KOPT-K1 (cell line): ENCODE results near the gene SIPA1L3.

Experiments
- H3K27ac ChIP-seq: fragments of 200-600 bp; sonication (generic); 2 replicates; pipeline ENCODE4 v1.5.1; 2016; ENCODE audit warnings: antibody characterized with exemption, mild to moderate bottlenecking, low read depth, low read length; ENCODE audit not compliant: poor library complexity, severe bottlenecking
- H3K36me3 ChIP-seq: fragments of 200-600 bp; sonication (generic); 2 replicates; pipeline ENCODE4 v1.5.1; 2017; ENCODE audit warnings: antibody characterized with exemption, mild to moderate bottlenecking, low read length, moderate library complexity; ENCODE audit not compliant: insufficient read depth
- H3K9me3 ChIP-seq: fragments of 200-600 bp; sonication (generic); 2 replicates; pipeline ENCODE4 v1.5.1; 2017; ENCODE audit warnings: antibody characterized with exemption, low read length, mild to moderate bottlenecking; ENCODE audit not compliant: insufficient read depth, poor library complexity, severe bottlenecking

Gene SIPA1L3

DNA sequence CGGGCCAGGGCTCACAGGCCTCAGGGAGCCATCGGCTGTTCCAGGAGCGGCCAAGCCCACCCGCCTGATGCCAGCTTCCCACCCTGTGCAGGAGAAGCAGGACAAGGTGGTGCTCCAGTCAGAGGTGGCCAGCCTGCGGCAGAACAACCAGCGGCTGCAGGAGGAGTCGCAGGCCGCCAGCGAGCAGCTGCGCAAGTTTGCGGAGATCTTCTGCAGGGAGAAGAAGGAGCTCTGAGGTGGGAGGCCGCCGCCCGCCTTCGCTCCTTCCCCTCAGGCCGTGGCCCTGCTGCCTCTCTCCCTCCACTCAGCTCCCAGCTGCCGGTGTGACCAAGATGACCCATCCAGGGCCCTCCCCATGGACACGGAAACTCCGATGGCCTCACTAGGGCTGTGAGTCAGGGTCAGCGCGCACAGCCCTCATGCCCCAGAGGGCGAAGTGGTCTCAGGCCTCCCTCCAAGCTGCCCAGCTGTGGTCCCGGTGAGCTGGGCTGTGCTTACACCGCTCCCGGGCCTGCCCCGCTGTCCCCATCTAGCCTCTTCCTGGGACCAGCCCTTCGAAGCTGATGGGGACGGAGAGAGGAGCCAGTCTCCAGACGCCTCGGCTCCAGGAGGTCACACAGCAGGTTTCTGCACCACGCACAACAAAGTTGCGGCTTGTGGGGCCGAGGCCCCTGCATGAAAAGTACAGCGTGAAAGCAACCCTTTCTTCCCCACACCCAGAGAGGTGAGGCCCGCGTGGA, 299.2 kb downstream of the SIPA1L3 start:
- Histone ChIP-seq H3K27ac (no peak overlapping the region), H3K9me3 (no peaks in the 10 kb centered on the region), H3K36me3 (no peaks in the 10 kb centered on the region)

DNA sequence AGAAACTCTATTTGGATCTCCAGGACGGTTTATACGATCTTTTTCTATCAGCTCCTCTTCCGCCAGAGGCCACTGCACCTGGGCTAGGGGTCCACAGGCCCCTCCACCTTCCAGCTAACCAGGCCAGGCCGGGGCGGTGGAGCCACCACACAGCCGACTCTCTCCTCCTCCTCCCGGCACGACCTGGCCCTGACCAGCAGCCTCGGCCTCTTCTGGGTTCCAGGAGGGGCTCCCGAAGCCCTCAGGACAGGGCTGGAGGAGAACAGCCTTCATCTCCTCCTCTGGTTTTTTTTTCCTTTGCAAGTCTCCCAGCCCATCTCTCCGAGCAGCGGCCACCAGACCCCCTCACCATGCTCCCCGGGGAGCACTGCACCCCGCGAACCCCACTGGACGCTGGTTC, 299.9 kb downstream of the SIPA1L3 start:
- Histone ChIP-seq H3K36me3 (no peaks in the 10 kb centered on the region), H3K9me3 (no peaks in the 10 kb centered on the region), H3K27ac (no peak overlapping the region)

DNA sequence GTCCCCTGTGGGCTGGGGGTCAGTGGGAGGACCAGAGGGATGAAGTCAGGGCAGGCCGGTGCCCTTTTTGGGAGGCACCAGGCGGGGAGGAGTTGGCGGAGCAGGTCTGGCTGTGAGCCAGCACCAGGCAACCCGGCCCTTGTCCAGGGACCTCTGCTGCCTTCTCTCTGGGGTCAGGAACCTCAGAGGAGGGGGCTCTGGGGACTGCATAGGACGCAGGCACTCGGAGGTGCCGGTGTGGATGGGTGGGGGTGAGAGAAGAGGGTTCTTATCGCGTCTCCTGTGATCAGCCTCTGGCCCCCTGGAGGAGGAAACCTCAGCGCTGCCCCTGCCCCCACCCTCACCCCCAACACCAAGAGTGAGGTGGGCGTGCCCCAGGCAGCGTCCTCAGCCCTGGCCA, 300.5 kb downstream of the SIPA1L3 start:
- Histone ChIP-seq H3K36me3 (no peaks in the 10 kb centered on the region), H3K9me3 (no peaks in the 10 kb centered on the region), H3K27ac (no peak overlapping the region)

DNA sequence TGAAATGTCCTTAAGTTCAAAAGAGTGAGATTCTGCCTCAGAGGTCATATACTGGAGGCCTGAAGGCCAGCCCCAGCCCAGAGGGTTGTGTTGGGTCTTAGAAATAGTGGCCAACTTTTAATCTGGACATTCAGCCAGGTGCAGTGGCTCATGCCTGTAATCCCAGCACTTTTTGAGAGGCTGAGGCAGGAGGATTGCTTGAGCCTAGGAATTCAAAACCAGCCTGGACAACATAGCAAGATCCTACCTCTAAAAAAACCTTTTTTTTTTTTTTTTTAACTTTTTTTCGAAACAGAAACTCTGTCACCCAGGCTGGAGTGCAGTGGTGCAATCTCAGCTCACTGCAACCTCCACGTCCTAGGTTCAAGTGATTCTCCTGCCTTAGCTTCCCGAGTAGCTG, 301.6 kb downstream of the SIPA1L3 start:
- Histone ChIP-seq H3K9me3 (no peaks in the 10 kb centered on the region), H3K27ac (no peak overlapping the region), H3K36me3 (no peaks in the 10 kb centered on the region)

DNA sequence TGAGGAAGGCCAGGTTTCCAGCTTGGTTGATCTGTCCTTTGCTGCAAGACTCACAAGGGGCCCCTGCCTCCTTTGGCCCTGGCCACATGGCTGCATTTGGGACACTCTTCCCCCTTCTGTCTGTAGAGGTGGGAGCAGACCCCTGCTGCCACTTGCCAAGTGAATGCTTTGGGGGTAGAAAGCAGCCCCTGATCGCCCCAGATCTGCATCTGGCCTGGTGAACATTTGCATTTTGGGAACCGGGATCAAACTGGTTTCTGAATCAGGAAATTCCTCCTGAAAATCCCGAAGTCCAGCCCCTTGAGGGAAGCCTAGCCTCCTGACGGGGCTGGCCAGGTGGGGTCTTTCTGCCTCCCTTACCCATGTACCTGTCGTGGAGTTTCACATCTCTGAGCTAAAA, 302.1 kb downstream of the SIPA1L3 start:
- H3K27ac ChIP-seq, result no peak overlapping the region
- H3K9me3 ChIP-seq, result no peaks in the 10 kb centered on the region
- H3K36me3 ChIP-seq, result no peaks in the 10 kb centered on the region

DNA sequence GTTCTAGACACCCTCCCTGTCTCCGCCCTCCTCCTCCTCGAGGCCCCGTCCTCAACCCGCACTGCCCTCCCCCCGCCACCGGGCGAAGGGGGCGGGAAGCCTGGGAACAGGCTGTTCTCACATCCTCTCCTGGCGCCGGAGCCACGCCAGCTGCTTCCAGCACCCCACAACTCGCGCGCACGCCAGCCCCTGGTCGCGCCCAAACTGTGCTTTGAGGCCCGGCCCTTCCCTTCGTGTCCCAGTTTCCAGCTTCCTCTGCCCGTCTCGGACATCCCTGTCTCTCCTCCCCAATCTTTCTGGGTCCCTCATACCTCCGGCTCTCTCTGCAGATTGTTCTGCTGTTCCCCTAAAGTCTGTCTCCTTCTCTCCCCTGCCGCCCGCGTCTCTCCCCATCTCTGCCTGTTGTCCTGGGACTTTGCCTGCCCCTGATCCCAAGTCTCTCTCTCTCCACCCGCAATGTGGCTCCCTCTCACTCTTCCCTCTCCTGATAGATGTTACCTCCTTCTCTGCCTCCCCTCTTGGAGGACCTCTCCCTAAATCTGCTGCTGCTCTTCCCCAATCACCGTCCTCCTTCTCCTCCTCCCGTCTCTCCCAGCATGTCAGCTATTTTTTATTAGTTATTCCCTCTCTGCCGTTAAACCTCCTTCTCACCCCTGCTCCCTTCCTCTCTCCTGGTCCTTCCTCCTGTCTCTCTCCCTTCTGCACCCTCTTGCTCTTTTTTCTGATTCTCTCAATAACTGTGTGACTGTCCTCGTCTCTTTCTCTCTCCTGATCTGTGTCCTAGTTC, 302.9 kb downstream of the SIPA1L3 start:
- Histone ChIP-seq H3K36me3 (no peaks in the 10 kb centered on the region), H3K27ac (no peak overlapping the region), H3K9me3 (no peaks in the 10 kb centered on the region)

DNA sequence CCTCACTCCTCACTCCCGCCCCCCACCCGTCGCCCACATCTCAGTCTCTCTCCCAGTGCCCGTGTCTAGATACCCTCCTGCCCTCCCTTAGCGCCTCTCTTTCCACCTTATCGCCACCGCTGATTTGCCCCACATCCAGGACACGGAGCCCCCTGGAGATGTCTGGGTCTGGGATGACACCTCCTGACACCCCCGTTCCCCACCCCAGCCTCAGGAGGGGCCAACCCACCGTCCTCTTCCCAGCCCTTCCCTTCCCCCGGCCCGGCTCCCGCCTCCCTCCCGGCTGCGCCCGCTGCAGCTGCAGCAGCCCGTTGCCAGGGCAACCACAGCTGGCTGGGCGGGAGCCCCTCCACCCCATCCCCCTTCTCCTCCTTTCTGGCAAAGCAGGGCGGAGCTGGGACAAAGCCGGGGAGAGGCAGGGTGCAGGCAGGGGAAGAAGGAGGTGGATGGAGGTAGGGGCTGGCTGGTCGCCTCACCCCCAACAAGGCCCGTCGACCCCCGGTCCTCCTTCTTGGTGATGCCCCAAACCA, 303.5 kb downstream of the SIPA1L3 start:
- no peaks in the 10 kb centered on the region for H3K9me3 ChIP-seq
- no peaks in the 10 kb centered on the region for H3K36me3 ChIP-seq
- no peak overlapping the region for H3K27ac ChIP-seq

DNA sequence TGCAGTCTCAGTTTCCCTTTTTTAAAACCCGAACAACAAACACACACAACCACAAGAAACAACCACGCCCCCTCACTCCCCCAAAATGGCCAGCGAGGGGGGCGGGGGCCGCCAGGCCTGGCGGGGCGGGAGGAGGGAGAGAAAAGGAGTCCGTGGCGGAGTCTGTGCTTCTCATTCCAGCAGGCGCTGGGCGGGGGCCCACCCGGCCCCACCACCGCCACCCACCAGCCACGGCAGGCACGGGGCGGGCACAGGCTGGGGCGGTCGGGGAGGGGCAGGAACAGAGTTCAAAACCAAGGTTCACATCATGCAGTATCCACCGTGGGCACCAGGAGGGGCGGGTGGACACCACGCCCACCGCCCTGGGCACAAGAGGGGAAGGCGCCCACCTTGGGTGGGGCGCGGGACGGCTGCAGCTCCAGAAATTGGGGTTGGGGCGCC, 304.2 kb downstream of the SIPA1L3 start:
- Histone ChIP-seq H3K9me3 (no peaks in the 10 kb centered on the region), H3K27ac (no peak overlapping the region)

DNA sequence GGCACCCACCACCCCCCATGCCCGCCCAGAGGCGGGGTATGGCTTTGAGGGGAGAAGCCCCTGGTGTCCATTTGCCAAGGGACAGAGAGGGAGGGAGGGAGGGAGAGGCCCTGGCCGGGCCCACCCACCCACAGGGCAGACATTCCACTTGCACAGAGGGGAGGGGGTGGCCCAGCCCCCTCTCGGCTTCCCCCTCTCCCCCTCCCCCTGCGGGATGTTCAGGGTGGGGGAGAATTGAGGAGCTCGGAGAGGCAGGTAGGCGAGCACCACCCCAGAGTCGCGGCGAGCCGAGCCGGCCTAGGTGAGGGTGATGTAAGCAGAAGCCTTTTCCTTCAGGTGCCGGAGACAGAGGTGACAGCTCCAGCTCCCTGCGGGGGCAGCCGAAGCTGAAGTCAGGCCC, 304.8 kb downstream of the SIPA1L3 start:
- H3K27ac ChIP-seq, result no peak overlapping the region
- no peaks in the 10 kb centered on the region for H3K36me3 ChIP-seq
- no peaks in the 10 kb centered on the region for H3K9me3 ChIP-seq

More for the DNA sequence above, 304.2 kb downstream of the SIPA1L3 start:
- H3K36me3 ChIP-seq, result no peaks in the 10 kb centered on the region

DNA sequence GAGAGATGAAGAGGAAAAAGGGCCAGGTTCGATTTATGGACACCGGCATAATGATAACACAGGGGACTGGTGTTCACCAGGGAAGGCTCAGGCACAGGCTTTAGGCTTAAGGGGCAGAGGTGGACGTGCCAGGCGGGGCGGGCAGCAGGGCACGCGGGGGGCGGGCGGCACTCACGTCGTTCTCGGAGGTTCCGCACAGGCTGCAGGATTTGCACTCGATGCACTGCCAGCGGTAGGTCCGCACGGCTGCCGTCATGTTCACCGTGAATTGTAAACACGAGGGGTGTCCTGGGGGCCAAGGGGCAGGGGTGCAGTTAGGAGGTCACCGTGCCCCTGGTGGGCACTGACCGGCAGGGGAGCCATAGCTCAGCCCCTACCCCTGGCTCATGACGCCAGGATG, 306.5 kb downstream of the SIPA1L3 start:
- no peak overlapping the region for H3K27ac ChIP-seq

DNA sequence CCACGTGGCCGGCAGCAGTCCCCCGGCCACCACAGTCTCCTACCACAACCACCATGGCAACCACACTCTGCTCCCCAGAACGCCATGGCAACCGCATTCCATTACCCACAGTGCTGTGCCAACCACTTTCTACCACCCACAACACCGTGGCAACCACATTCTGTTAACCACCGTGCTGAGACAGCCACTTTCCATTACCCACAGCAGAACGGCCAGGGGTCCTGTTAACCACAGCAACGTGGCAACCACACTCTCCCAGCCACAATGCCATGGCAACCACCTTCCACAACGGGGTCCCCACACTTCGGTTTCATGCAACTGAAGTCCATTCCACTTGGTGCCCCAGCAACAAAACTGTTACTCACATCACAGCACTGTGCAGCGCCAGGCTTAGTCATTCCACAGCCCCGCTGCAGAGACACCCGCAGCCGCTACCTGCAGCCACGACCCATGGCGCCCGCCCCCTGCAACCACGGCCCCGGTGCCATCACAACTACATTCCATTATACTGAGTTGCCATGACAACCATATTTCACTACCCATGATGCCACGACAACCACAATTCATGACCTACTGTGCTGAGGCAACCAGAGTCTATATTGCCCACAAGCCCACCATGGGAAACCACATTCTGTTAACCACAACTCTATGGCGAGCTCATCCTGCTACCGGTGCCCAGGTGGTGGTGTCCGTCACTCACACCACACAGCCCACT, 307.1 kb downstream of the SIPA1L3 start:
- no peaks in the 10 kb centered on the region for H3K36me3 ChIP-seq
- H3K27ac ChIP-seq, result no peak overlapping the region
- H3K9me3 ChIP-seq, result no peaks in the 10 kb centered on the region

More for the DNA sequence above, 306.5 kb downstream of the SIPA1L3 start:
- no peaks in the 10 kb centered on the region for H3K36me3 ChIP-seq
- no peaks in the 10 kb centered on the region for H3K9me3 ChIP-seq

DNA sequence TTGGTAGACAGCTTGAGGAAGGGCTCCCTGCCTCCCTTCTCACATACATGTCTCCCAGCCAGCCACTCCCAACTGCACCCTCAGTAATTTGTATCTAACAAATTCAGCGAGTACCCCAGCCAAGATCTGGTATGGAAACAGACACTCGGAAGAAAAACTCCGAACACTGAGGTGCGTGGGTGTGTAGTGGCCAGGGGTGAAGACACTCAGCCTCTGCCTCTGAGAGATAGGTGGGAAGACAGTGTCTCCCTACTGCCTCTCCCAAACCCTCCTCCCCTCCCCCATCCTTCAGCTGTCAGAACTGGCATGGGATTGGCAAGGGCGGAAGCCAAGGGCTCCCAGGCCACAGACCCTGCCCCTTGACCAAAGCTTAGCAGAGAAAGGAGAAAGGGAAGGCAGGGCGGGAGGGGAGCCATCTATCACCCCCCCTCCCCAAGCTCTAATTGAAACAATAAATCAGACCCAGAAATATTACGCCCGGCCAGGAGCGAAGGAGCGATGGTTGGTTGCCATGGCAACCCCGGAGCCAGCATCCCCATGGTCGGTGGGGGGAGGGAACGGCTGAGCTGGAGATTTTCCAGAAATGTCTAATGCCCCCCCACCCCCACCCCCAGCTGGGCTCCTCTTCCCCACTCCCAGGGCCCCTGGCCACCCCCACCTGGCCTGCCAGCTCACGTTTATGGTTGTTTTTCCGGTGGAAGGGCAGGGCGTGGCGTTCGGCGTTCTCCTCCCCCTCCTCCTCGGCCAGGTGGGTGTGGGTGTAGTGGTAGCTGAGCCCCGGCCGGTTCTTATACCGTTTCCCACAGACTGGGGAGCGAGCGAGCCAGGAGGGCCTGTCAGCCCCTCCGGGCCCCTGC, 310.0 kb downstream of the SIPA1L3 start:
- Histone ChIP-seq H3K36me3 (no peaks in the 10 kb centered on the region), H3K27ac (no peak overlapping the region), H3K9me3 (no peaks in the 10 kb centered on the region)

DNA sequence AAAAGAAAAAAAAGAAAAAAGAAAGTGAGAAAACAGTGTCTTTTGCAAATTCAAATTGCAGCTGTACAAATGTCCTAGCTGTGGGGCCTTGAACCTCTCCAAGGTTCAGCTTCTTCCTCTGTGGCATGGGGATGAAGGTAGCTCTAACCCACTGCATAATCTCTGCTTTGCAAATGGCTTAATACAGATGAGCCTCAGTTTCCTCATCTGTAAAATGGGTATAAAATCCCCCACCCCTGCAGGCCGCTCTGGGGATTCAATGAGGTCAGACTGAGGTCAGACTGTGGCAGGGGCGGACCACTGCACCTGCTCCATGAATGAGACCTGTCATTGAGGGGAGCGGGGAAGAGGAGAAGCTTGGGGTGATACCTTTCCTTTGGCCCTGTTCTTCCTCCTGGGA, 311.2 kb downstream of the SIPA1L3 start:
- Histone ChIP-seq H3K9me3 (no peaks in the 10 kb centered on the region), H3K36me3 (no peaks in the 10 kb centered on the region), H3K27ac (no peak overlapping the region)

DNA sequence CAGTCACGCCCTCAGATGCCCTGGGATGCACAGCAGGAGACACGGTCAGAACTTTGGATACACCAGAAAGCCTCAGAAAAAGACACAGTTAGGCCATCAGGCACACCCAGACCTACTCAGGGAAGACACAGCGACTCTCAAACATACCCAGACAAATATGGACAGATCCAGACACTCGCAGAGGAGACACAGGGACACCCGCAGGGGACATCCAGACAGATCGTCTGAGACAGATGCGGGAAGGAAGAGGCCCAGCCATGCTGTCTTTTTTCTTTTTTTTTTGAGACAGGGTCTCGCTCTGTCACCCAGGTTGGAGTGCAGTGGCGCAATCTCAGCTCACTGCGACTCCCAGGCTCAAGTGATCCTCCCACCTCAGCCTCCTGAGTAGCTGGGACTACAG, 312.2 kb downstream of the SIPA1L3 start:
- Histone ChIP-seq H3K27ac (no peak overlapping the region), H3K36me3 (no peaks in the 10 kb centered on the region), H3K9me3 (no peaks in the 10 kb centered on the region)
